ENCODE results near the gene TMX1. TPM values are rescaled to one million over a fixed set of nuclear protein-coding genes. Genes with fewer than 3 reads are reported as not detected.

TMX1 gene
- total and polyA plus RNA-seq, 10 of the 15 experiments (the other 5 are each of a cell fraction or from before 2014, with no cell fraction given), result 29.1 to 152 (median 52.0) TPM

GRCh38 chr14:51251486-51251885 is 11.4 kb downstream of the TMX1 start:
- peaks cover 8% of the 10 kb centered on the region for H3K79me2 ChIP-seq (ENCODE audit: control insufficient read depth, insufficient read depth, low read length)
- DNase-seq (ENCODE audit: low read depth, low spot score), result no peak
- in situ Hi-C loops (cut with MboI), result no loop called here
- H3K9me3 ChIP-seq (replicated peaks; ENCODE audit: control insufficient read depth, insufficient read depth, low read length), result no peaks in the 10 kb centered on the region
- ATAC-seq, result no peak
- peaks cover 2 to 31% of the 10 kb centered on the region in 2 experiments; a peak in 3 of 4 replicates for H3K36me3 ChIP-seq (ENCODE audit: control insufficient read depth in 2 of 2, insufficient read depth in 2 of 2, low read length in 1 of 2)
- no peak overlapping the region for H3K27ac ChIP-seq (ENCODE audit: control insufficient read depth, insufficient read depth)
- H2AFZ ChIP-seq (ENCODE audit: control insufficient read depth, low read depth, low read length), result no peak overlapping the region
- SMC1A ChIA-PET (ENCODE audit: uncharacterized antibody, unreplicated experiment), result no interaction called here
- RAD21 ChIA-PET (ENCODE audit: unreplicated experiment), result no interaction called here
- CTCF ChIA-PET, result no interaction called here
- WGBS (ENCODE audit: insufficient coverage, insufficient replicate concordance, low lambda C conversion rate, missing lambda C conversion rate), result 98% methylated on average over 4 of the region's 4 CpGs
- no TSS peak for BruUV-seq (replicated peaks)
- no peak overlapping the region for H3K9ac ChIP-seq (ENCODE audit: control insufficient read depth, insufficient read depth, low read length)
- H4K20me1 ChIP-seq (ENCODE audit: control insufficient read depth, insufficient read depth), result no peaks in the 10 kb centered on the region; the same call in 1 of the 2 replicates
- no peaks in the 10 kb centered on the region for H3K27me3 ChIP-seq (replicated peaks in 1 of 2; ENCODE audit: control insufficient read depth in 2 of 2, insufficient read depth in 2 of 2, low read length in 1 of 2)
- no peak overlapping the region for H3K4me3 ChIP-seq
- FAIRE-seq, result no peak
- H3K4me1 ChIP-seq (ENCODE audit: control insufficient read depth, insufficient read depth, low read length), result peaks cover 16% of the 10 kb centered on the region
- TF ChIP-seq SREBF1 (IDR thresholded peaks at IDR 0.05; ENCODE audit: low read length), result no peak
- no peak for TF ChIP-seq RCOR1 (conservative IDR thresholded peaks at IDR 0.05; ENCODE audit: low read depth, low read length)
- no peak for TF ChIP-seq TCF3 (IDR thresholded peaks at IDR 0.05; ENCODE audit: borderline replicate concordance, insufficient read depth, low read depth, low read length)
- TF ChIP-seq BACH1 (IDR thresholded peaks at IDR 0.05; ENCODE audit: borderline replicate concordance), result no peak
- no peak for TF ChIP-seq NFYA (IDR thresholded peaks at IDR 0.05; ENCODE audit: borderline replicate concordance, low read depth, low read length)
- TF ChIP-seq ZNF274 (IDR thresholded peaks at IDR 0.05; ENCODE audit: insufficient read depth, insufficient read length), result no peak
- TF ChIP-seq SRF (IDR thresholded peaks at IDR 0.05; ENCODE audit: low read depth in 2 of 2, low read length in 2 of 2), result no peak
- POLR2A ChIA-PET, result interaction anchor here (1.0 kb wide), 1 partner anchor 9 kb away, joined by 3 read pairs; no protein-coding TSS in a partner anchor
- intact Hi-C loops (cut with micrococcal nuclease; ENCODE audit: unreplicated experiment), result no loop called here
- H3K4me2 ChIP-seq (ENCODE audit: control insufficient read depth, insufficient read depth), result no peak overlapping the region

DNA sequence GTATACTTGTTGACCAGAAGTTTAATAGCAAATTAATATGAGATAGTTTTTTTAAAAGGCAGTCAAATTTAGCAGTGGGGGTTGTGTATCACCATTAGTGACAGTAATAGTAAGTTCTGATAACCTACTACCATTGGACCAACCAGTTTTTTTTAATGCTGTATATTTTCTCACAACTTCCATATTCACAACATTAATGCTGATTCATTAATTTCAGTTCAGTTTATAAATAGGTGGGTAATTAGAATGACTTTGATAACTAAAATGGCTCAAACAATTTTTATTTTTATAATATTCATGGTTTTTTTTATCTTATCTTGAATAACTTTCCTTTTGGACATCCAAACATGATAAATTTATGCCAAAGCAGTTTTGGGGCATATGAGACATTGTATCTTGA is 13.8 kb downstream of the TMX1 start:
- intact Hi-C loops (cut with micrococcal nuclease; ENCODE audit: unreplicated experiment), result no loop called here
- in situ Hi-C loops (cut with MboI), result no loop called here
- no peak for ATAC-seq
- ChIA-PET SMC1A (ENCODE audit: uncharacterized antibody, unreplicated experiment) (no interaction called here), CTCF (no interaction called here), RAD21 (ENCODE audit: unreplicated experiment) (no interaction called here), POLR2A (no interaction called here)
- no peak overlapping the region for H3K4me2 ChIP-seq (ENCODE audit: control insufficient read depth, insufficient read depth)
- peaks cover 2 to 37% of the 10 kb centered on the region in 2 experiments; a peak in 3 of 4 replicates for H3K36me3 ChIP-seq (ENCODE audit: control insufficient read depth in 2 of 2, insufficient read depth in 2 of 2, low read length in 1 of 2)
- no peaks in the 10 kb centered on the region; the same call in 1 of the 3 replicates for H3K9me3 ChIP-seq (replicated peaks; ENCODE audit: control insufficient read depth, insufficient read depth, low read length)
- peaks cover under 1% of the 10 kb centered on the region for H3K79me2 ChIP-seq (ENCODE audit: control insufficient read depth, insufficient read depth, low read length)
- no peak overlapping the region for H3K9ac ChIP-seq (ENCODE audit: control insufficient read depth, insufficient read depth, low read length)
- BruUV-seq (replicated peaks), result no TSS peak
- no peak overlapping the region for H3K4me3 ChIP-seq
- H3K4me1 ChIP-seq (ENCODE audit: control insufficient read depth, insufficient read depth, low read length), result peaks cover 2% of the 10 kb centered on the region; the same call in 1 of the 2 replicates
- no peak overlapping the region for H3K27ac ChIP-seq (ENCODE audit: control insufficient read depth, insufficient read depth)
- TF ChIP-seq PAX5 (IDR thresholded peaks at IDR 0.05; ENCODE audit: borderline replicate concordance, low read depth, low read length) (no peak), ZNF622 (IDR thresholded peaks at IDR 0.05) (no peak), CREM (IDR thresholded peaks at IDR 0.05; ENCODE audit: low read depth) (no peak), CREB1 (IDR thresholded peaks at IDR 0.05; ENCODE audit: low read depth) (no peak), USF1 (IDR thresholded peaks at IDR 0.05; ENCODE audit: borderline replicate concordance, extremely low read length, insufficient read depth, low read depth, low read length) (no peak), DPF2 (IDR thresholded peaks at IDR 0.05) (no peak), SREBF2 (IDR thresholded peaks at IDR 0.05; ENCODE audit: low read length) (no peak), SMAD1 (IDR thresholded peaks at IDR 0.05; ENCODE audit: low read depth, partially characterized antibody) (no peak), NFXL1 (IDR thresholded peaks at IDR 0.05; ENCODE audit: borderline replicate concordance) (no peak), EZH2 (IDR thresholded peaks at IDR 0.05; ENCODE audit: borderline replicate concordance, control insufficient read depth, low read depth, low read length) (no peak), ZNF24 (IDR thresholded peaks at IDR 0.05) (no peak)
- TF ChIP-seq, protein P1, sequence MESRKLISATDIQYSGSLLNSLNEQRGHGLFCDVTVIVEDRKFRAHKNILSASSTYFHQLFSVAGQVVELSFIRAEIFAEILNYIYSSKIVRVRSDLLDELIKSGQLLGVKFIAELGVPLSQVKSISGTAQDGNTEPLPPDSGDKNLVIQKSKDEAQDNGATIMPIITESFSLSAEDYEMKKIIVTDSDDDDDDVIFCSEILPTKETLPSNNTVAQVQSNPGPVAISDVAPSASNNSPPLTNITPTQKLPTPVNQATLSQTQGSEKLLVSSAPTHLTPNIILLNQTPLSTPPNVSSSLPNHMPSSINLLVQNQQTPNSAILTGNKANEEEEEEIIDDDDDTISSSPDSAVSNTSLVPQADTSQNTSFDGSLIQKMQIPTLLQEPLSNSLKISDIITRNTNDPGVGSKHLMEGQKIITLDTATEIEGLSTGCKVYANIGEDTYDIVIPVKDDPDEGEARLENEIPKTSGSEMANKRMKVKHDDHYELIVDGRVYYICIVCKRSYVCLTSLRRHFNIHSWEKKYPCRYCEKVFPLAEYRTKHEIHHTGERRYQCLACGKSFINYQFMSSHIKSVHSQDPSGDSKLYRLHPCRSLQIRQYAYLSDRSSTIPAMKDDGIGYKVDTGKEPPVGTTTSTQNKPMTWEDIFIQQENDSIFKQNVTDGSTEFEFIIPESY (IDR thresholded peaks at IDR 0.05), result no peak
- H3K27me3 ChIP-seq (replicated peaks in 1 of 2; ENCODE audit: control insufficient read depth in 2 of 2, insufficient read depth in 2 of 2, low read length in 1 of 2), result no peaks in the 10 kb centered on the region
- no peak overlapping the region for H2AFZ ChIP-seq (ENCODE audit: control insufficient read depth, low read depth, low read length)
- DNase-seq (ENCODE audit: low read depth, low spot score), result no peak
- H4K20me1 ChIP-seq (ENCODE audit: control insufficient read depth, insufficient read depth), result no peaks in the 10 kb centered on the region; the same call in 1 of the 2 replicates
- FAIRE-seq, result no peak
